ENCODE measurements around the gene MTFR2.

- TF ChIP-seq, protein P1, sequence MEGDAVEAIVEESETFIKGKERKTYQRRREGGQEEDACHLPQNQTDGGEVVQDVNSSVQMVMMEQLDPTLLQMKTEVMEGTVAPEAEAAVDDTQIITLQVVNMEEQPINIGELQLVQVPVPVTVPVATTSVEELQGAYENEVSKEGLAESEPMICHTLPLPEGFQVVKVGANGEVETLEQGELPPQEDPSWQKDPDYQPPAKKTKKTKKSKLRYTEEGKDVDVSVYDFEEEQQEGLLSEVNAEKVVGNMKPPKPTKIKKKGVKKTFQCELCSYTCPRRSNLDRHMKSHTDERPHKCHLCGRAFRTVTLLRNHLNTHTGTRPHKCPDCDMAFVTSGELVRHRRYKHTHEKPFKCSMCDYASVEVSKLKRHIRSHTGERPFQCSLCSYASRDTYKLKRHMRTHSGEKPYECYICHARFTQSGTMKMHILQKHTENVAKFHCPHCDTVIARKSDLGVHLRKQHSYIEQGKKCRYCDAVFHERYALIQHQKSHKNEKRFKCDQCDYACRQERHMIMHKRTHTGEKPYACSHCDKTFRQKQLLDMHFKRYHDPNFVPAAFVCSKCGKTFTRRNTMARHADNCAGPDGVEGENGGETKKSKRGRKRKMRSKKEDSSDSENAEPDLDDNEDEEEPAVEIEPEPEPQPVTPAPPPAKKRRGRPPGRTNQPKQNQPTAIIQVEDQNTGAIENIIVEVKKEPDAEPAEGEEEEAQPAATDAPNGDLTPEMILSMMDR (IDR thresholded peaks at IDR 0.05): no peak
- no peak for TF ChIP-seq TCF12 (IDR thresholded peaks at IDR 0.05)
These were observed 40.6 kb downstream of the MTFR2 start for GRCh38 chr6:136209496-136209895.
